ENCODE results near the gene AFF1.
A peak's percentile ranks its signal among the peaks of the same experiment; 100 is the strongest.
"Not testable (repeated sequence)": the region's sequence is repeated elsewhere in the genome, so short reads cannot be mapped to it uniquely, and the experiment has no call there.

Gene AFF1

GRCh38 chr4:87012265-87012953 is 77.6 kb downstream of the AFF1 start:
- no peak for DNase-seq (ENCODE audit: low read depth in 2 of 2)

GRCh38 chr4:87012954-87013308 is 78.1 kb downstream of the AFF1 start:
- DNase-seq (ENCODE audit: low read depth in 2 of 2) = not testable (repeated sequence)

- DNase-seq (ENCODE audit: low read depth in 2 of 2) = peak; percentile 73 to 79
Measured at GRCh38 chr4:87014284-87014782, 79.5 kb downstream of the AFF1 start.

DNA sequence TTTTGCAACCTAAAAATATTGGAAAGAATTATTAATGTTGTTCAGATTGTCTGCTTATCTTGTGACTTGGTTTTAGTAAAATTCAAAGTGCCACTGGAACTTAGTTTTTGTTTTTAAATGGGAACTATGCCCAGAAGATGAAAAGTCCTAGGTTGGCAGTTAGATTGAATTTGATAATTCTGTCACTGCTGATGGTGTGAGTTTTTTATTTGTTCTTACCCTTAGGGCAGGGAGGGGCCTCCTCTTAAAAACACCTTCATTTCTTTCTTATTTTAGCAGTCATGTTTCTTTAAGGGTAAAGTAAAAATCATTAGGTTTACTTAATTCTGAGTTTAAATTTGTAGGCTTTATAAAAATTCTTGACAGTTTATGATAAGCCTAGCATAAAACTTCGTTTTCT is 80.6 kb downstream of the AFF1 start:
- no peak for DNase-seq (ENCODE audit: low read depth in 2 of 2)

DNA sequence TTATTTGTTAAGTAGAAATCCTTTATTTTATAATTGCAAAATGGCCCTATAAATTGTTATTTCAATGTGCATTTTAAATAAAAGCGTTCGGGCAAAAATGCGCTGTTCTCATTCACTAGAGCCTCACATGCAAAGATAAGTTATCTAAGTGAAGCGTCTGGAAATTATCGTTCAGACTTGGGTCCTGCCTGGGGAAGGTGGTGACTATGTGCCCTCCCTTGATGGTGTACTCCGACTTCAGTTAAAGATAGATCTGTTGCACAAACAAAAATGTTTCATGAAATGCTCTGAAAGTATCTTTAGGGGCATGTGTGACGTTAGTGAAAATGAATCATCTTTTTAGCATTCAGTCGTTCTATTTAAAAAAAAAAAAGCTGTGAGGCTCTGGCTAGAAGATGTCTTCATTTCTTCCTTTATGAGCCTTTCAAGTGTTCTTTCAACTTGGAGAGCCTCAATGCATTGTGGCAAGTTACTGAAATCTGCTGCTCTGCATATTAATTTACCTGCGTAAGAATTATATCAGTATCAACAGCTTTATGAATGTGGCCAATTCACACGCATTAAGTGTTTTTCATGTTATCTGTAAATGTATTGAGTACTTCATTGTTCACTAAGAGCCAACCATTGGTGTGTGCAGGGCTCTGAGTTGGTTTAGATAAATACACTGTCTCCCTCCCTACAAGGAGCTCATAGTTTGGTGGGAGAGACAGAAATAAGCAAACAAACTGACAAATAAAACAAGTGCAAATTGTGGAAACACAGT is 83.0 kb downstream of the AFF1 start:
- peak; percentile 42 to 44 for DNase-seq (ENCODE audit: low read depth in 2 of 2)

DNA sequence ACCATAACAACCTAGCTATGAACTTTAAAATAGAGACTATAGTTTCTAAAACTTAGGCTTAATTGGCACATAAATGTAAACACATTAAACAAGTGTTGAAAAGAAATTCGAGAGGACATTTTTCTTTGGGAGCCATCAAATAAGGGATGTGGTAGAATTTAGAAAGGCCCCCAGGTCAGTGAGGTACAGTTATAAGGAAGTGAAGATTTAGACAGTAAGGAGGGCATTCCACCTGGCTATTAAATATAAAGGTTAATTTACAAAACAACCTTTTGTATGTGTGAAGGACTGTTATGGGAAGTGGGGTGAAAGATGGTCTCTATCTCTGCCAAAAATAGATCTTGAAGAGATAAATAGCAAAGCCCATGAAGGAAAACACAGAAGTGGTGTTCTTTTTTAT is 83.9 kb downstream of the AFF1 start:
- no peak for DNase-seq (ENCODE audit: low read depth in 2 of 2)

DNA sequence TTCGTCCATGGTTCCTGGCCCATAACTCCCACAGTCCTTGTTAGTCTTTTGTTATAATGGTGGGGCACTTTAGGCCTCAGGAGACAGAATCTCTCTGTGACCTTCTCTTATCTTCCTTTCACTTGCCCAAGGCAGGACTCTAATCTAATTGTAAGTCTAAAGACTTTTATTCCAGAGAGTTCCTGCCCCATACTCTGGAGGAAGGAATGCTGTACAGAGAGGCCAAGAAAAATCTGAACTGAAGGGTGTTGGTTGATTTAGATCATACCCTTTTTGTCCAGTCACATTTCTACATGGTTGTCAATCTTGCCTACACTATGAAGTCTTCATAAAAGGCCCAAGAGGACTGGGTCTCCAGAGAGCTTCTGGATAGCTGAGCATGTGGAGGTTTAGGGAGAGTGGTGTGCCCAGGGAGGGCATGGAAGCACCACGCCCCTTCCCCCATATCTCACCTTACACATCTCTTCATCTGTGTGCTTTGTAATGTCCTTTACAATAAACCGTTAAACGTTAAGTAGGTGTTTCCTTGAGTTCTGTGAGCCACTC is 84.5 kb downstream of the AFF1 start:
- DNase-seq (ENCODE audit: low read depth in 2 of 2) = no peak

GRCh38 chr4:87019898-87020297 is 85.1 kb downstream of the AFF1 start:
- no peak for DNase-seq (ENCODE audit: low read depth in 2 of 2)

DNA sequence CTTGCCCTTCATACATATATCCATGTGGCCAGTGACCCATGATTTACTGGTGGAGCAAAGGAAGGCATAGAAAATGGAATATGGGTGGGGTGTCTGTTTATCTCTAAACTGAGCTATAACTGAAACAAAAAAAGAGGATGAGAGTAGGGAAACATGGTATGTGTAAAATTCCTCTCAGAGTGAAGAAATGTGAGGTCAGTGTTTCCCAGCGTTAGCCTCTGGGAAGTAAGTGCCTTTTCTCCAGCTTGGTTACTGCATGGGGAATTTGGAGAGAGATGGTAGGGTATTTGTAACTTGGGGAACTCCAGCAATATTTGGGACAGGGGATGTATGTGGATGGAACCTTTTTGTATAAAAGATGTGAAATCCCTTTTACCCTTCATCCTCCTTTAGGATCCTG is 89.4 kb downstream of the AFF1 start:
- no peak for DNase-seq (ENCODE audit: low read depth in 2 of 2)

- no peak for DNase-seq (ENCODE audit: low read depth in 2 of 2)
Measured at GRCh38 chr4:87025023-87025613, 90.3 kb downstream of the AFF1 start.

DNA sequence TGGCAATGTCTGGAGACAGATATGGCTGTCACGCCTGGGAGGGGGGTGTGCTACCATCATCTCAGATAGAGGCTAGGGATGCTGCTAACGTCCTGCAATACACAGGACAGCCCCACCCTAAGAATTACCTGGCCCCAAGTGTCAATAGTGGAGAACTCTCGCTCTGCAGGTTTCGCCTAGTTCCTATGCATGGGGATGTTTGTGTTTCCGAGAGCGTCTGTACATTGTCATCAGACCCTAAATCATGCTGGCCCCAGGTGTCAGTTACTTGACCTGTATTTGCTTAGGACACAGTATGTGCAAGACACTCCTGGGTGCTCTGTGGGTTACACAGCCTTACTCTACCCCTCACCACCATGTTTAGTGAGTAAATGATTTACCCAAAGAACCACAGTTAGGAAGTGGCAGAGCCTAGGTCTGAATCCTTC is 90.8 kb downstream of the AFF1 start:
- DNase-seq (ENCODE audit: low read depth in 2 of 2) = no peak

GRCh38 chr4:87026800-87027495 is 92.1 kb downstream of the AFF1 start:
- DNase-seq (ENCODE audit: low read depth in 2 of 2) = no peak

DNA sequence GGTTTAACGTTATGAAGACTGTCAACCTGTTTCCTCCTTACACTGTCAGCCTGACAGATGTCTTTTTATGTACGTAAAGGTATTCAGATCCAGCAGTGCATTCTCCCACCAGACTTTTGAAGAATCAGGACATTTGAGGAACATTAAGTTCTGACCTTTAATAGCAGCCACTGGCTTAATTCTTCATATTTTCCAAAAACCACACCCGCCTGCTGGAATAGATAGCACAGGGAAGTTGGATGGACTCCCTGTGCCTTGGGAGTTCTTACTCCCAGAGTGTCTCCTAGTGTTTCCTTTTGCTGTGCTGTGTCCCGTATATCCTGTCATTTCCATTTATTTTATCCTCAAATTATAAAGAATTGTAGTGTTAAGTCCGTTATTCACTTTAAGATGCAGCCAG is 94.5 kb downstream of the AFF1 start:
- DNase-seq (ENCODE audit: low read depth in 2 of 2) = no peak

- no peak for DNase-seq (ENCODE audit: low read depth in 2 of 2)
Measured at GRCh38 chr4:87030124-87030523, 95.3 kb downstream of the AFF1 start.

DNA sequence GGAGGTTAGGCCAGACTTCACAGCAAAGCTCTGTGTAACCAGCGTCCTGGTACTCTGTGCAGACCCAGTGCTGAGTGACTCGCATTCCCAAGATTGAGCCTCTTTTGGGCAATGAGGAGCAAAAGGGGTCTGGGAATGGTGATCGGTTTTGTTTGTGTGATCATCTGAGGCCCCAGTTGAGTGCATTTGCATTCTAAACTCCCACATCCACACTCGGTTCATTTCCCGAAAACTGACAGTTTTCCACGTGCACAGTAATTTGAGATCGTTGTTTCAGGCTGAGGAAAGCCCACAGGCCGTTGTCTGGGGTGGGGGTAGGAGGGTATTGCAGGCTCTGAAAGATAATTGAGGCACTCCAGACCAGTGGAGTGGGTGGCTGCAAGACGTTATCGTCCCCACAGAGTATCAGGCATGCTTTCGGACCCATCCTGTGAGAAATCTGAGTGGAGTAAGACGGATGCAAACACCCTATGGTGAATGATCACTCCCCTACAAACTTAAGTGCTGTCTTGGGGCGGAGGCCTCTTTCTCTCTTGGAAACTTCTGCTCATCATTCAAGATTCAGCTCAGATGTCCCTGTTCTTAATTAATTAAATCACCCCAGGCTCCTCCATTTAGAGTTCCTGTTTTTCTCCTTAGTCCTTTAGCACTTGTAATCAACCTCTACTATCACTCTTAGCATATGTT is 96.1 kb downstream of the AFF1 start:
- DNase-seq (ENCODE audit: low read depth in 2 of 2) = no peak

DNA sequence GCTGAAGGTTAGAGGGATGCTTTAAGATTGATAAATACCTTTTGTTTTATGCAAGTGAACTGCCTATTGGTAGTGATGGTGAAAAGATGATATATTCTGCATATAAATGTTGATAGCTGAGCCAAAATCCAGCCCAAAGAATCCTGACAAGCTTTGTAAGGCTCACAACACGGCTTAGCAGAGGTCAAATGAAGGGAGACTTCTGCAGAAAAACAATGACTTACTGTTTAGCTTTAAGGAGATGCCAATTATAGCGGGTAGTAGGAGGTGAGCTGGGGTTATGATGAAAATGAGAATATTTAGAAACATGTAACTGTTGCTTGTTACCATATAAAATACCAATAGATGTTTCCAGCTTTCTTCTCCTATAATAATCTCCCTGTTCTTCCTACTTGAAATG is 97.1 kb downstream of the AFF1 start:
- no peak for DNase-seq (ENCODE audit: low read depth in 2 of 2)

- DNase-seq (ENCODE audit: low read depth in 2 of 2) = peak; percentile 47 to 52
Measured at GRCh38 chr4:87032884-87033533, 98.2 kb downstream of the AFF1 start.

- DNase-seq (ENCODE audit: low read depth in 2 of 2) = no peak
Measured at GRCh38 chr4:87033902-87034301, 99.1 kb downstream of the AFF1 start.

DNA sequence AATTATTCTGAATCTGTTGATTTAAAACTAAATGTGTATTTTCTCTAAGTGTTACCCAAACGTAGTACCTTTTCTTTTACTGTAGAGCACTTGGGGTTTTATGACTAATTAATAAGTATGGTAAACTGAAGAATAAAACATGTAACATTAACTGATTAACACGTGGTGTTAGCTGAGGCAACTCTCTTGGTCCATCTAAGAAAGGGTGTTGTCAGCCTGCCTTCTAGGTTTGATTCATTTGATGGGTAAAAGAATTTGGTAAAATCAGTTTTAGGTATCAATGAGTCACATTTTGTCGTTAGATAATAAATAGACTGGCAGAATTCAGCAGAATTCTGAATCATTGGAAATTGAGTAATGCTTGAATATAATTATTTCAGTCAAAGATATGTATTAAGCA is 99.7 kb downstream of the AFF1 start:
- no peak for DNase-seq (ENCODE audit: low read depth in 2 of 2)

- DNase-seq (ENCODE audit: low read depth in 2 of 2) = no peak
Measured at GRCh38 chr4:87035881-87036509, 101.2 kb downstream of the AFF1 start.

Data from fibroblast of skin of left biceps (primary cell).